GM19455 (cell line): ENCODE measurements around the gene TNS4.

ENCODE experiments used
- ATAC-seq: cut with Tn5 transposase; IDR thresholded peaks from one replicate; pipeline ENCODE4 v1.9.1; 2021; ENCODE audit not compliant: unreplicated experiment

The TNS4 gene

GRCh38 chr17:40493697-40494096 lies 7.7 kb downstream of the TNS4 start:
- no peak for ATAC-seq

GRCh38 chr17:40491486-40491885 lies 9.9 kb downstream of the TNS4 start:
- no peak for ATAC-seq

DNA sequence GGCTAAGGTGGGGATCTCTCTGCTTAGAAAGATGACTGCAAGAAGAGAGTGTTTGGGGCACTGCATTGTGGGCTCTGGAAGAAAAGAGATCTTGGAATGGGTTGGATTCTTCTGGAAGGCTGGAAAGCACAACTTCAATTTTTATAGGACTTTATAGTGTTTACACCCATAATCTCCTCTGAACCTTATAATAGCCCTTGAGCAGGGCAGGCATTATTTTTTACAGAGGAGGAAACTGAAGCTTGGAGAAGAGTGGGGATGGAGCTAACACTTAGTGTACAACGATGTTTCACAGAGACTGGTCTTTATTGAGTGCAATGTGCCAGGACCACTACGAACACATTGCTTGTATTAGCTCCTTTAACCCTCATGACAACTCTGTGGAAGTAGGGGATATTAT lies 10.4 kb downstream of the TNS4 start:
- no peak for ATAC-seq

DNA sequence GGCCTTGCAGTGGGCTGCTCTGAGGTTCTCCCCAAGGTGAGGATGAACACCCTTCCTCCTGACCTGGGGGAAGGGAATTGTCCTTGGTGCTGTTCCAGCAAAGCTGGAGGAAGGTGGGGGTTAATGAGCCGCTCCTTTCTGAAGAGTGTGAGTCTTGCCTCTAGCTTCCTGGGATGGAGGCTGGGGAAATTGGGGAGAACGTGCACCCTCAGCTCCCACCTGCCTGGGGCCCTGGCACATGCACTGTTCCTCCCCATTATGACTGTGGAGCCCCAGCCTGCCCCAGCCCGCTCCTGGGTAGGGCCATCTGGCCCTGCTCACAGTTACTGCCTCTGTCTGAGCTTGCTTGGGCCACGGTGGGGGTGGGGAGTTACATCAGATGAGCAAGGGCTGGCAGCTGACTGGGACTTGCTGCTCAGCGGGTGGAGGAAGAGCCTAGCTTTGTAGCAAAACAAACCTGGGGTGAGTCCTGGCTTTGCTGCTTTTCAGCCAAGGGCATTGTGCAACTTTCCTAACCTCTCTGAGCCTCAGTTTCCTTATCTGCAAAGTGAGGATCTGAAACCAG lies 11.1 kb downstream of the TNS4 start:
- ATAC-seq = no peak

GRCh38 chr17:40487371-40488020 lies 13.9 kb downstream of the TNS4 start:
- no peak for ATAC-seq

DNA sequence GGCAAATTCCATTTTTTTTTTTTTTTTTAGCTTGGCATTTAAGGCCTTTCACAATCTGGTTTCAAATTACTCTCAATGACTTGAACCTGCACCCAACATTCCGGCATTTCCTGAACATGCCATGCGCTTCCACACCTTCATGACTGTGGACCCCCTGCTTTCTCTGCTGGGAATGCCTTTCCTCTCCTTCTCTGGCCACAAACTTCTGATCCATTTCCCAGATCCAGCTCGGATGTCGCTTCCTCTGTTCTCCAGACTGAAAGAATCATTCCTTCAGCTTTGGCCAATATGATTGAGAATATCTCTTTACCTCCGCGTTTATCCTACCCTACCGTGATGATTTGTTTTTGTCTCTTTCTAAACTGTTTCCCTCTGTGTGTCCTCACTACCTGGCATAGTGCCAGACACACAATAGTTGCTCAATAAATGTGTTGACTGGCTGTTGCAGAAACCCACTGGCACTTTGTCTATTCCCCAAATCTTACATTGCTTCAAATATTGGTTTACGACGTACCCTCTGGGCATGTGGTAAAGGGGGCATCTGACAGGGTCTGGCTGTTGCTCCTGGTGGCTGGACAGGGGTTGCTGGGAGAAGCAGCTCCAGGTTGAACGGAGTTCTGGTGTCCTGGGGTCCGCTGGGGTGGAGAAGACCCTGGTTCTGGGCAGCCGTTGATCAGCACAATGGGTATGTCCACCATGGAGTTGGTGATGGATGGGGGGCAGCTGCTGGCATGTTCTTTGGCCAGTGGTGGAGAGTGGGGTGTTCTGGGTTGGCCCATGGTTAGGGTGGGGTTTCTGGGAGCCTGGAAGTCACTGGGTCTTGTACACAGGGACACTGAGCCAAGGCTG lies 14.7 kb downstream of the TNS4 start:
- ATAC-seq = no peak

GRCh38 chr17:40485851-40486521 lies 15.4 kb downstream of the TNS4 start:
- no peak for ATAC-seq

DNA sequence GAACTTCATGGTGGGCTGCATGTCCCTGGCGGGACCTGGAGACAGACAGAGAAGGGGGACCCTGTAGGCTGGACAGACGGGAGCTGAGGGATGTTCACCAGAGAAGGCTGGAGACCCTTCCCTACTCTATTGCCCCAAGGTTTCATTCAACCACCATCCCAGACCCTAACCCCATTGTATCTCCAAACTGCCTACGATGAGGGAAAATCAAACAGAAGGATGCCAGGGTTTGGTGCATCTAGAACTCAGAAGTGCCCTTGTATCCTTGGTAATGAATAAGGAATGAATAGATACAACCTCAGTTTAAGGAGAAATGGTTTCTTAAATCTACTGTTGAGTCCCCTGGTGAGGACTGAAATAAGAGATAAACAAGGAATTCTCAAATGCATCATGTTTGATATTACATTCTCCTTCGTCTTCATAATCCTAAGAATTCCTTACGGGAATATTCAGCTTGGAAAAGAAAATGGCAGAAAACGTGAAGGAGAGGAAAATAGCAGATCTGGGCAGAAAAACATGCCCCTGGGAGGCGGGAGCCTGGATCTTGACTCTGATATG lies 16.4 kb downstream of the TNS4 start:
- ATAC-seq = no peak

- no peak for ATAC-seq
These were observed 17.0 kb downstream of the TNS4 start for GRCh38 chr17:40484285-40484972.

DNA sequence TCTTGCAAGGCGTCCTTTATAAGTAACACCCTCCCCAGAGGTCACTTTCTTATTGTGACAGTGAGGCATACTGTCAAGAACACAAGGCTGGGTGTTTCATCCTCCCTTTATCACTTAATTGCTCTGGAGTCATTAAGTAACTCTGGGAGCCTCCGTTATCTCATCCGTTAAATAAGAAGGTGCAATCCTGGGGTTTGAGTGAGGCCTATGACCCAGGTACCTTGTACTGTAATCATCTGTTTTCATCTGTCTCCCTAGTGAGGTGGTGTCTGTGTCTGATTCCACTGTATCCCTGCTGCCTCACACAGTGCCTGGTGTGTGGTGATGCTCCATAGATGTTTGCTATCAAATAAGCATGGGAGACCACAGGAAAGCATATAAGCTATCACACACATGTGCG lies 17.7 kb downstream of the TNS4 start:
- ATAC-seq = no peak

DNA sequence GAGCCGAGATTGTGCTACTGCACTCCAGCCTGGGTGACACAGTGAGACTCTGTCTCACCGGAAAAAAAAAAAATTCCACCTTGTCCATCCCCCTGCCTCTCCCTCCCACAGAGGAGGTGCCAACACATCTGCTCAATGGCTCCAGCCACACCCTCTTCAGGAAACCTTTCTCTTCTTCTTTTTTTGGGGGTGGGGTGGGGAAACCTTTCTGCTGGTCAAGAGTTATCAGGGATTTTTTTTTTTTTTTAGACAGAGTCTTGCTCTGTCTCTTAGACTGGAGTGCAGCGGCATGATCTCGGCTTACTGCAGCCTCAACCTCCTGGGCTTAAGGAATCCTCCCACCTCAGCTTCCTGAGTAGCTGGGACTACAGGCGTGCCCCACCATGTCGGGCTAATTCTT lies 18.7 kb downstream of the TNS4 start:
- no peak for ATAC-seq

GRCh38 chr17:40481106-40481505 lies 20.3 kb downstream of the TNS4 start:
- ATAC-seq = no peak

GRCh38 chr17:40480501-40481003 lies 20.9 kb downstream of the TNS4 start:
- ATAC-seq = no peak

GRCh38 chr17:40479754-40480480 lies 21.5 kb downstream of the TNS4 start:
- no peak for ATAC-seq

DNA sequence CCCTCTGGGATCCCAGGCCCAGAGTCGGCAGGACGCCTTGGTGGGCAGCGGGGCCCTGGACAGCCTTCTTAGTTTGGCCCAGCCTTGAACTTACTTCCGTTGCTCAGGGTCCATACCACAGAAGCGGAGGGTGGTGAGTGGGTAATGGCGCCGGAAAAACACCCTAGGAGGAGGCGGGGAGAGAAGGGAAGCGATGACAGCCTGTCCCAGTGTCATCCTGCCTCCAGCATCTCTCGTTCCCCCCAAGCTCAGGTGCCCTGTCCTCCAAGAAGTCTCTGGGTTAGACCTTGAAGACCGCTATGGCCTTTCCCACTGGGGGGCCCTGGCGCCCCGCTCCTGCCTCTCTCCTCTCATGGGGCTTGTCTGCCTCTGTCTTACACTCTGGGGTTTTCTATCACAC lies 22.9 kb downstream of the TNS4 start:
- no peak for ATAC-seq

GRCh38 chr17:40477796-40478195 lies 23.6 kb downstream of the TNS4 start:
- no peak for ATAC-seq

DNA sequence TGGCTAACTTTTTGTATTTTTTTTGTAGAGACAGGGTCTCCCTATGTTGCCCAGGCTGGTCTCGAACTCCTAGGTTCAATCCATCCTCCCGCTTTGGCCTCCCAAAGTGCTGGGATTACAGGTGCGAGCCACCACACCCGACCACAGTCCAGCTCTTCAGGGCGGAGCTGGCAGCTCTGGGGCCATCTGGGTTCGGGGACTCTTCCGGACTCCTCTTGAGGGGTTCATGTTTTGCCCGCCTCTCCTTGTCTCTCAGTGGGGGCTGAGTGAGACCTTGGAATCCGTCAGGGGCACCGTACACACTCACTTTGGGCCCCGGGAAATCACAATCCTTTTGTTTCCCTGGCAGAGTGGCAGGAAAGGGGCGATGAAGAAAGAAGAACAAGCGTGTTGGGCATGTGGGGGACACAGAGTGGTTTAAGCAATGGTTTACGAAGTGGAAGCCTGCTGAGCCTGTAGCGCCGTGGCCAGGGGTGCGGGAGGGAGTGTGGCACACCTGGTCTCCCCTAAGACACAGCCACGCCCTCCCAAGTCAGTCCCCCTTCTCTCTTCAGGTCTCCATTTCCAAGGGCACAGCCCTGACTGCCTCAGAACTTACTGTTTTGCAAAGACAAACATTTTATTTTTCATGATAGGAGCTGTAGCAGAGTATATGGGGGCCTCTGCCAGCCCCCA lies 26.1 kb downstream of the TNS4 start:
- ATAC-seq = no peak

DNA sequence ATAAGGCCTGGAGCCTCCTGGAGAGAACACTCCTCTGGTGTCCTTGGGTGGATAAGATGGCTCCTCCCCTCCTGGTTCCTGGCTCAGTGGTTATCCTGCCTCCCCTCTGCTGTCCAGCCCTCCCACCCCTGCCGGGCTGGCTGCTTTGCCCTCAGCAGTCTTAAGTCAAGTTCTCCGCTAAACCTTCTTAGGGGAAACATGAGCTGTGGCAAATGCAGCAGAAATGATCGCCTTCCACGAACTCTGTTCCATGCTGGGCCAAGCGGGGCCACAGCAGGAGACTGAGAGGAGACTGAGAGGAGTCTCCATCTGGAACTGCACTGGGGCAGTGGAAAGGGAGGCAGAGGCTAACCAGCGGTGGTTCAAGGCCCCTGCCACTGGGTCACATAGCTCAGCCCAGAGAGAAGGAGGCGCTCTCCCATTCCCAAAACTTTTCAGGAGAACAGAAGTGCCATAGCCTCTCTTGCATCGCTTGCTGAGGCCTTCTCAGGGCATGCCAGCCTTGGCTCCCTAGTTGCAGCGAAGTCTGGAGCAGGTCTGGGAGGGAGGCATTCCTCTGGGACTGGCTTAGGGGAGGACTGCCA lies 26.9 kb downstream of the TNS4 start:
- no peak for ATAC-seq
